GM21367 (cell line): ENCODE data around the gene INPP5A.

Experiments used
- ATAC-seq: cut with Tn5 transposase; IDR thresholded peaks from one replicate; pipeline ENCODE4 v1.9.1; 2021; ENCODE audit not compliant: unreplicated experiment

The INPP5A gene

DNA sequence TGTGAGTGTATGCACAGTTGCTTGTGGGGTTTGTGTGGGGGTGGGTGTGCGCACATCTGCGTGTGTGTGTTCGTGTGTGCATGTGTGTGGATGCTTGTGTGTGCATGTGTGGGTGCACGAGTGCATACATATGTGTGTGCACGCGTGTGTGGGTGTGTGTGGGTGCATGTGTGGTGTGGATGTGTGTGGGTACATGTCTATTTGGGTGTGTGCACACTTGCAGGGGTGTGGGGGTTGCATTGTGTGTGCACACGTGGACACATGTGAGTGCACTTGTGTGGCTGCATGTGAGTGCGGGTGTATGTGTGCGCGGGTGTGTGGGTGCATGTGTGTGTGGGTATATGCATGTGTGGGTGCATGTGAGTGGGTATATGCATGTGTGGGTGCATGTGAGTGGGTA, 174.7 kb downstream of the INPP5A start:
- ATAC-seq, result no peak

DNA sequence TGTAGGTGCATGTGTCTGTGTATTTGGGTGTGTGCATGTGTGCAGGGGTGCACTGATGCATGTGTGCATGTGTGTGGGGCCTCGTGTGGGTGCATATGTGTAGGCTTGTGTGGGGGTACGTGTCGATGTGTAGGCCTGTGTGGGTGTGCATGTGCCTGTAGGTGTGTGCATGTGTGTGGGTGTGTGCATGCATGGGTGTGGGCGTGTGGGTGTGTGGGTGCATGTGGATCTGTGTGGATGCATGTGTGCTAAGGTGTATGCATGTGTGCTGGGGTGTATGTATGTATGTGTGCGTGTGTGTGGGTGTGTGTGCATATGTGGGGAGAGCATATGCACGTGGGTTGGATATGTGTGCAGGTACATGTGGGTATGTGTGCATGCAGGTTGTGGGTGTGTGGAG, 175.2 kb downstream of the INPP5A start:
- no peak for ATAC-seq

DNA sequence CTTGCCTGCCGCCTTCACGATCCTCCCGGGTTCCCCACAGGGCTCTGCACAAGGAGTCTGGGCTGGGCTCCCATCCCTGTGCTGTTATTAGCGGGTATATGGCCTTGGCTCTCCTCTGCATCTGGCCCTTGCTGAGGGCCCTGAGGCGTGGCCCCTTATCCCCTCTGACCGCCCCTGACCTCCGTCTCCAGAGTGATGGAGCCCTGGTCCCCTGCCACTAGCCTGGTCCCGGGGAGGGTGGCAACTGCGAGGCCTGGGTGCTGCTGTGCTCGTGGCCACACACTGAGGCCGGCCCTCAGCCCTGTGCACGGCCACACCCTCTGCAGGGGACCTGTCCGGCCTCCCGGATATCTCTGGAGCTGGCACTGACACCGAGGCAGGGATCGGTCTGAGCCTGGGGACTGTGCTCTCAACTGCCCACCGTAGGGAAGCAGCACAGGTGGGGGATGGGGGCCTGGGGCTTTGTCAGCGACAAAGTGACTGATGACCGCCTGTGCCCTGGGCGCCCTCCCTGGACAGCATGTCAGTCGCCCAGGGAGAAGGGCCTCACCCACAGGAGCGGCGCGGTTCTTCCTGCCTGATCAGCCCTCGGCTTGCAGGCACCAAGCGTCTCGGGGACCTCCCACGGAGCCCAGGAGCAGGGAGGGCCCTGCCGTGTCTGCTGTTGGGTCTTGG, 176.0 kb downstream of the INPP5A start:
- ATAC-seq, result no peak

DNA sequence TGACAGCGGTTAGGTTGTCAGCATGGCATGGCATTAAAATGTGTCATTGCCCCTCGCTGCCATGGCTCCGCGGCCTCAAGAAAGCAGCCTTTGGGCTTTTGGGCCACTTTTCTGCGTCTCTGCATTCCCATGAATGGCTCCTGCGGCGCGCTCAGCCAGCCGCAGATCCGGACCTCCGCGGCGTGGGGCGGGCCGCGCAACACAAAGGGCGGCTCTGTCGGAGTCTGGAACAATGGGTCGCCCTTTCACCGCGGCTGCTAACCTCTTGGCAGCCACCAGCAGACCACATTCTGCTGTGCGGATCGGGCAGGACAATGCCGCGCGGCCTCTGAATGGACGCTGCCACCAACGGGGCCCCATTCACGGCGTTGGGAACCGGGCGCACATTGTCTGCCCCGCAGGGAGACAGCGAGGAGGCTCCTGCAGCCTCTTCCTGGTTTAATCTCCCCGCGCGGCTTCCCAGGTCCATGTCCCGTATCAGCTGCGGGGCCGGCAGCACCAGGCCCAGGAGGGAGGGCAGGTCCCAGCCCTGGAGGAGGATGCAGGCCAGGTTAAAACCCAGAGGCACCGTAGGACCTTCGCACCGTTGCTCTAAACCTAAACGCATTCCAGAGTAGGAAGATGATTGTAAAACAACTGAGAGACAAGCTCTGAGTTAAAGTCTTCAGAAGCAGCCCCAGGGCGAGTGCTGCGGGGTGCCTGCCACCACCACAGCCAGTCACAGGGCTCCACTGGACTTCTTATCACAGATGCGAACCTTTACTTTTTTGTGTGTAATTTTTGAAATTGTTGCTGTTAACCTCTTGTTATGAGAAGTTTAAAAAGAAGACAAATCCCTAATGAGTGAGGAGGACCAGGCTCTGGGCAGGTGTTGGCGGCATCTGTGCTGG, 176.8 kb downstream of the INPP5A start:
- no peak for ATAC-seq

DNA sequence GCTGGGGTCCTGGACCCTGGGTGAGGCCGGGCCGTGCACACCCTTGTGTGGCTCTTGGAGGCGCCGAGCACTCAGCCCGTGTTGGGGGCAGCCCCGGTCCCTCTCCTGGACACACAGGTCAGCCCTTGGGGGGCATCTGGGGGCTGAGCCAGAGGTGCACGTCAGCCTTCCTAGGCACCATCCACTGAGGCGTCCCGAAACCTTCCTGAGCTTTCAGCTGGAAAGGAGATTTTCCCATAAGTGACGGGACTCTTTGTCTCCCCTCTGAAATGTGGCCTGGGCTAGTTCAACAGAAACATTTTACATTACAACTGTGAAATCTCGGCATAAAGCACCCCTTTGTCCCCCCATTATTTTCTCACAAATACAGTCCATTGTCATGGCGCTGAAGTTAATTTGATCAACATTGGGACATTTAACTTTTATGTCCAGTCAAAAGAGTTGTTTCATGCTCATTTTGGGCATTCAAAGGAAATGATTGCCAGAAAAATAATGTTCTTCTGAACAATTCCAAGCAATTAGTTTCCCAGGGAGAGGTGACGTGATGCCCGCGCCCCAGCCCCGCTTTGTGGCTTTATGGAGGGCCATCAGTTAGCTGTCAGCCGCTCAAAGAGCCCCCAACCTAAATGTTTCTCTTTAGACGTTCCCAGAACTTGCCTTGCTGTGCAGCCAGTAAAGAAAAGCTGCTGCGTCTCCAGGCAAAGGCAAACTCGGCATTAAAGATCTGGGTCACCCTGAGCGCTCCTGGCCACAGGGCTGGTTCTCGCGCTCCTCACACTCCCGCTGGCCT, 177.6 kb downstream of the INPP5A start:
- no peak for ATAC-seq

DNA sequence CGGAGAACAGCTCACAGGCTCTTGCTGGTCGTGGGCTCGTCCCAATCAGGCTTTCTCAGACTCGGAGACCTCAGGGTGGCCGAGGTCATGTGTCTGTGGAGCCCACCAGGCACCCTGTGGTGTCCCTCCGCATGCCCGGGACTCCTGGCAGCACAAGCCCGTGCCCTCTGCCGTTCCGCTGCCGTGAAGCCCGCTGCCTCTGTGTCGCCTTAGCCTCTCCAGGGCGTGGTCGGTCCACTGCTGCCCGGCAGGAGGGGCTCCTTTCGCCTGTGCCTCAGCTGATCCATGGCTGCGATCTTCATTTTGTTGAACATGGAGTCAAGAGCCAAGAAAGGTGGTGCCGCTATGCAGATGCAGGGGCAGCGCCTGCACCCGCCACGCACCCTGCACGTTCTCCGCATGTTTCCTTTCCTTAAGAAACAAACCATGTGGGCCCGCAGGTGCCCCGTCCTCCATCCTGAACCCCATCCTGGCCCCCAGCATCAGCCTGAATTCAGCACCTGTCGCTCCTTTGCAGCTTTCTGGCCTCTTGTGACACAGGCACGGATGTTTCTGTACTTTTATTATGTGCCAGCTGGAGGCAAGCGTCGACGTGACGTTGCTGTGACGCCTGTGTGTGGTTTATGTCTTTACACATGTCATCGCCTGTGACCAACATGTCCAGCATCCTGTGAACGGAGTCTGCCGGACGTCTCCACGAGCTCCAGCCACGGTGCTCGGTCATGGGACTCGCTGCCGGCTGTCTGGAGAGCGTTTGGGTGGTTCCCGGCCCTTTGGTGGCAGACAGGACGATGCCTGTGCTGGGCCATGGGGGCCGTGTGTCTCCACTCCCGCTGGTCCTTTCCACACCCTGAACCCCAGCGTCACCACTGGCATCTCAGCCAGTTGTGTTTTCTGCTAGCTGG, 178.4 kb downstream of the INPP5A start:
- ATAC-seq, result no peak

DNA sequence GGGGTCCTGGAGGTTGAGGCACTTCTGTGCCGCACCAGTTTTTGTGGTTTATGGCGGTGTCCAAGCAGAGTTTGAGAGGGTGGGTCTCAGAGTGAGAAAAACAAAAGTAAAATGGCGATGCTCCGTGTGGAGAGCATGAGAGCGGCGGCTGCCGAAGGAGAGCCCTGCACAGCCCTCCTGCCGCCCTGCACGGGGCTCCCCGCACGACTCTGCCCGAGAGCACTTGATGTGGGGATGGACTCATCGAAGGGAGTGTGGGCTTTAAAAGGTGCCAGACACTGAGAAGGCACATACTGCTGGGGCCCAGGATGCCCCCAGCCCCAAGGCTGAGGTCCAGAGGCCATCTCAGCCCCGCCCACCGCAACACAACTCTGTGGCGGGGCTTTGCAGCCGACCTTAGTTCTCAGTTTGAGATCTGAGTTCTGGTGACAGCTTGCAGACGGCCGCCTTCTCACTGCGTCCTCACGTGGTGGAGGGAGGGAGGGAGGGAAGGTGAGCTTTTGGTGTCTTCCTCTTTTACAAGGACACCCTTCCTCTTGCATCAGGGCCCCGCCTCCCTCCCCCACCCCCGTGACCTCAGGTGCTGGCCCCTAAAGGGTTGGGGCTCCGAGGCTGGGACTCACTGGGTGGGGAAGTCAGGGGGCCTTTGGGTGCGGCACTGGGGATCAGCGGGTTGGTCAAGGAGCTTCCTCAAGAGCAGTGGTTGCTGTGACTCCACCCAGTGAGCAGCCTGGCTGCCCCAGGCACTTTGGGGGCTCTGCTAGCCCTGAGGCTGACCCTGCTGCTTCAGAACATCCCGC, 179.3 kb downstream of the INPP5A start:
- ATAC-seq, result no peak

DNA sequence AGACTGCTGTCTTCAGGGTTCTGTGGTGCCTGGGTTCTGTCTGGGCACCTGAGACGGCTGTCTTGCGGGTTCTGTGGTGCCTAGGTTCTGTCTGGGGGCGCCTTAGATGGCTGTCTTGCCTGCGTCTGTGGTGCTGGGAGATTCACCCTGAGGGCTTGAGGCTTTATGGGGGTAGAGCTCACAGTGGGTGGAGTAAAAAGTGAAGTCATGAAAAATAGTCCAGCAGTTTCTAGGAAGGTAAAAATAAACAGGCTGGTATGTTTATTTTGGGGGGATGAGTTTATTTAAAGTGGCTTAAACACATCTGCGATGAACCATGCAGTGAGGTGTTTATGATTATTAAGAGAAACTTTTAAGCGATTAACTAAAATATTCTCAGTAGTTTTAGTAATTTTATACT, 184.1 kb downstream of the INPP5A start:
- ATAC-seq, result no peak

DNA sequence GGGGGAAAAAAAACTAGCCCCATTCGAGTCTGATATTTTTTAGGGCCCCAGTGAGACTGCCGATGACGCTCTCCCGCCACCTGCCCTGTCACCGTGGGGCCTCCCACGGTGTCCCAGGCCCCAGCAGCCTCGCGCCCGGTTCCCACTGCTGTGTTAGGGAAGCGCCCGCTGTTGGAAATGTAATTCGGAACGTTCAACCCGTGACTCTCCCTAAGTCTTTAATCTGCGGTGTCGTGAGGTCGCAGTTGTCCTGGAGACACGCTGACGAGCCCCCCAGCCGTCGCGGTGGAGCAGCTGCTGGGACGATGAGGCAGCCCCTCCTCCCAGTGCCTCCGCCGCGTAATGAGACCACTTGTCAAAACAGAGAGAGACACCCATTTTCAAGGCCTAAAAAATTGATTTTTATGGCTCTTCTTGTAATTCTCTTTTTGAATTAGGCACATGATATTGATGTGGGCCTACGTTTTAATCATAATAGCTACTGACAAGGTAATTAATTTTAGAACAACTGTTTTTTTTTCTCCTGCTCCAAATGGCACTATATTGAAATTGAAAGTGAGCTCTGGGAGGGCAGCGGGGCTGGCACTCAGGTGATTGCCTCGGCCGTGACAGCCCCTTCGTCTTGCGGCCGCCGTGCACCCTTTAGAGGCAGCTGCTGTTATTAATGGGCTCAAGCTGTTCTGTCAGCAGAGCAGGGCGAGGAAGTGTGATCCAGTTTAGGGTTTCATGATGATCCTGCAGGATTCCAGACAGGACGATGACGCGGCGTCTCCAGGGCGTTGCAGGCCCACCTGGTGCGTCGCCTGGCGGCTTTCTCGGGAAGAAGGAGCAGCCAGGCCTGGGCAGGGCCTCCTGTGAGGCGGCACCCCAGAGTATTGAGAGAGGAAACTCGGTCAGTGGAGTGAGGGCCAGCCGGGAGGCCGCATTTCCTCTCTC, 185.1 kb downstream of the INPP5A start:
- ATAC-seq, result no peak

DNA sequence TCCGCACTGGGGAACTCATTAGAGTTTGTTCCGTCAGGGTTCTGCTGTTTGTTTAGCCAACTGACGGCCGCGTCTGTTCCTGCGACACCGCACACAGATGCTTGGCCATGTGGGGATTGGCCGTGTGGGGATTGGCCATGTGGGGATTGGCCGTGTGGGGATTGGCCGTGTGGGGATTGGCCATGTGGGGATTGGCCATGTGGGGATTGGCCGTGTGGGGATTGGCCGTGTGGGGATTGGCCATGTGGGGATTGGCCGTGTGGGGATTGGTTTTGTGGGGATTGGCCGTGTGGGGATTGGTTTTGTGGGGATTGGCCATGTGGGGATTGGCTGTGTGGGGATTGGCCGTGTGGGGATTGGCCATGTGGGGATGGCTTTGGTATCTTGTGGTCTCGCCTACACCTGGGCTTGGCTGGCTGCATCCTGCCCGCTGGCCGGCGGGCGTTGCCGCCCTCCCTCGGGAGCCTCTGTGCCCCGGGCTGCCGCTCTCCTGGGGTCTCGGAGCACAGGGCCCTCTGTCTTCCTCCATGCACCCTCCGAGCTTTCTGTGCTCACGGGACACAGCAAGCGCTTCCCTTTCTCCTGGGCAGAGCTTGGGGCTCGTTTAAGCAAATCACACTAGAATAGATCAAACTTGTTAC, 185.9 kb downstream of the INPP5A start:
- no peak for ATAC-seq

DNA sequence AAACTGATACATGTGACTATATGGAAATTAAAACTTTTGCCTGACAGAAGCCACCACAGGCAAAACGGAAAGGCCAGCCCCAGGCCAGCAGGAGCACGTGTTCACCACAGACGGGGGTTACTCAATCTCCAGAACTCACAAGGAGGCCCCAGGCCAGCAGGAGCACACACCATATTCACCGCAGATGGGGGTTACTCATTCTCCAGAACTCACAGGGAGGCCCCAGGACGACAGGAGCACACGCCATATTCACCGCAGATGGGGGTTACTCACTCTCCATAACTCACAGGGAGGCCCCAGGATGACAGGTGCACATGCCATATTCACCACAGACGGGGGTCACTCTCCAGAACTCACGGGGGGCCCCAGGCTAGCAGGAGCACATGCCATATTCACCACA, 186.9 kb downstream of the INPP5A start:
- no peak for ATAC-seq

DNA sequence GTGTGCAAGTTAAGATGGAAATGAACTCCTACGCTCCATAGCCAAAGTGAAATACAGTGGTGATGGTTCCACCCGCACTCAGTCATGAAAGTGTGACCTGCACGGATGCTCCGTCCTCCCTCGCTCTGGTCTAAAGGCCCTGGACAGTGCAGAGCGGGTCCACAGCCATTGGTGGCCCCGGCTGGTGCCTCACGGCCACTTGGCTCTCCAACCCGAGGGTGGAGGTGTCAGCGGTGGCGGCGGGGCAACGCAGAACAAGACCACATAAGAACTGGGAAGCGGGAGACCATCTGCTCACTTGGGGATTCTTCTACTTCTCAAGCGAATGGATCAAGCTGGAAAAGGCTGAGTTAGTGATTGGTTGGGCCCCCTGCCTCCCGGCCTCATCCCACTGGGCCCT, 187.6 kb downstream of the INPP5A start:
- ATAC-seq, result no peak

DNA sequence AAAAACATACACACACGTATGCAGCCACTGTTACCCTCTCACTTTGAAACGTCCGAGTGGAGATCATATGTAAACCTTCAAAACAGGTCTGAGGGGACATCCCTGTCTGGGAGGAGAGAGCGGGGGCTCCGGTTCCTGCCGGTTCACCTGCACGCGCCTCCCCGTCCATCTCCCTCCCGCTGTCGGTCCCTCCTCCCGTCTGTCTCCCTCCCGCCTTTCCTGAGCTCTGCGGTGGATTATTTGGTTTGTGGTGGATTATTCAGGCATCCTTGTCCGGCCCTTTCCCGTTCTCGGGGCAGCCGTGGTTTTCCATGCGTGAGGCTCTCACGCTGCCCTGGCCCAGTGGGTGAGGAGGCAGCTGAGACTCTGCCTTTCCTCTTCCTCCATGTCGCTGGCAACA, 188.6 kb downstream of the INPP5A start:
- ATAC-seq, result no peak

DNA sequence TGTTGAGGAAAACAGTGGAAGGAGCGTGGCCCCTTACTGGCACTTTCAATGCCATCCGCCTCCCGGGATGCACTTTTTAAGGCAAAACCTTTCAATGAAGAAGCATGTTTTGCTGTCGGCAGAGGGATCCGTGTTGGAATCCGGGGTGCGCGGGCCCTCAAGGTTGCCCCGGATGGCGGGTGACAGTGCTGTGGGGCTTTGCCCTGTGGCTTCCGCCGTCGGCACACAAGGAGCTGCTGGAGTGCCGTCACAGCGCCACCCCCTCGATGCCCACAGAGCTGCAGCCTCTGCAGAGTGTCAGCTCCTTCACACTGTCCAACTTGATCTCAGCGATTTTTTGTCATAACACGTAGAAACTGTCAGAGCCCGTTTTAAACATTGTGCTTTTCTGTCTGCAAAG, 189.4 kb downstream of the INPP5A start:
- no peak for ATAC-seq

DNA sequence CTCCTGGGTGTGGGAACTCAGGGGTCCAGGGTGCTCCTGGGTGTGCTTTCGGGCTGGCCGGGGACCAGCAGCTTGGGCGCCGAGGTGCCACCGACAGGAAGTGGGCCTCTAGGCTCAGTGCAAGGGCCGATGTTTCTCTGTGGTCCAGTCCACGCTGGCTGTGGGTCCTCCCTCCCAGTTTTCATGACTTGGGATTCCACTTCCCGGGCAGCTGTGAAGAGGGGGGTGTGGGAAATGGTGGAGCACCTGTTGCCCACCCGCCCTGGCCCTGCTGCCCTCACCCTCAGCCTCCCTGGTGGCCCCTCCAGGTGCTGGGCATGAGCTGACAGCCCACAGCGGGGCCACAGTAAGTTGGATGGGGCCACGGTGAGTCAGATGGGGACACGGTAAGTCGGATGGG, 189.8 kb downstream of the INPP5A start:
- no peak for ATAC-seq

DNA sequence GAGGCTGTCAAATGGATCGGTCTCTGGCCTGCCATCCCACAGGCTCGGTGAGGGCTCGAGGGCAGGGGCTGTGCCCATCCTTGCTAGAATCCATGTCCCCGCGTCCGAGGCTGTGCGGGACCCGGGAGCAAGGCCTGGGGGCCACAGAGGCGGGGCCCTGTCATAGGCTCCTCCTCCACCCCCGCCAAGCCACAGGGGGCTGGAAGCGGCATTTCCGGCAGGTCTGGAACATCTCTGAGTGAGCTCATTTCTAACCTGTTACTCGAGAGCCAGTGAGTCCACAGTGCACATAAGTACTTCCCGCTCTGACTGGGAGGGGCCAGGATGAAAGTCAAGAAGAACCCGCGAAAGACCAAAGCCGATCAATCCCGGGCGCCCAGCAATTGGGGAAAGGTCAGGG, 190.7 kb downstream of the INPP5A start:
- no peak for ATAC-seq

DNA sequence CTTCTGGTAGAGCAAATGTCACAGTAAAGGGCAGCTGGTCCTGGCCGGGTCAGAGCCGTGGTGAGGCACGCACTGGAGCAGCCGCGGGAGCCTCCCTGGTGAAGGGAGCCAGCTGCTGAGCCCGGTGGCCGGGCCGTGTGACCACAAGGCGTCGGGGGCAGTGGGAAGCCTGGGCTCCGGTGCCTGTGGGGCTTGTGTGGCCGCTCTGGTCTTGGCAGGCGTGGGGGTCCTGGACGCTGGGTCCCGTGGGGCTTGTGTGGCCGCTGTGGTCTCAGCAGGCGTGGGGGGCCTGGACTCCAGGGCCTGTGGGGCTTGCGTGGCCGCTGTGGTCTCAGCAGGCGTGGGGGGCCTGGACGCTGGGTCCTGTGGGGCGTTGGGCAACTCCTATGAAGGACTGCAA, 191.2 kb downstream of the INPP5A start:
- ATAC-seq, result no peak

DNA sequence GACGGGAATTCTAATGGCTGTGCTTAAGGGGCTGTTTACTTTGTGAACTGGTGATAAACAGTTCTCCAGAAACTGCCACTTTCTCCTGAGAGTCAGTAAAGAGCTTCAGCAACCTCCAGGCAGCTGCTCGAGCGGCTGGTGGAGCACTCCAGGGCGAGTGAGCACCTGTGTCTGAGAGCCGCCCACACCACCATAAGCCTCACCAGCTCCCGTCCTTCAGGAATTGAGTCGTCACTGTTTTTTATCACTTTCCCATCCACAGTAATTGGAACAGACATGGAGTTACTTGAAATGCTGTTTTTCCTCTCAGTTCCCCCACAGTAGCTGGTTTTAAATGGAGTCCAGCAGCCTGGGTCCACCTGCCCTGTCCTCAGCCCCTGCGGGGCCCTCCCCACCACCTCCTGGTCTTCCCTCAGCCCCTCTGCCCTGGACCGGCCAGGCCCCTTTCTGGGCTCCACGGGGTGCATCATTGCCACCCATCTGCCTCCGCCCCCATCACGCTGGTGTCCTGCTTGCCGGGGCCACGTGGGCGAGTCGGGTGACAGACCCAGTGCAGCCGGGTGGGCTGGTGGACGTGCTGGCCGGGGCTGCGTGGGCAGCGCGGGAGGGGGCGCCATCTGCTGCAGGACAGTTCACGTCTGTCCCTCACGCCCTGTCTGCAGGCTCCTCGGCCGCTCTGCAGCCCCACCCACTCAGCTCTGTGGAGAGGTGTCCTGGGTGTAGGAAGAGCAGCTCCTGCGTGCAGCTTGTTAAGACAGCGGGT, 192.4 kb downstream of the INPP5A start:
- no peak for ATAC-seq
